ENCODE measurements around the gene ID3. TPM values are rescaled to one million over a fixed set of nuclear protein-coding genes. Genes with fewer than 3 reads are reported as not detected.

Gene ID3
- total and polyA plus RNA-seq, 2 donors (not counting 3 experiments of a cell fraction or from before 2014, with no cell fraction given), result 277 to 971 TPM

GRCh38 chr1:23596382-23597358 lies 37.4 kb upstream of the ID3 start:
- DNase-seq (ENCODE audit: low read depth, low spot score) (no peak), FAIRE-seq (no peak)
- ChIA-PET POLR2A (no interaction called here), CTCF (interaction anchor here (1.0 to 1.4 kb wide), 2 partner anchors 38 to 41 kb away, joined by 5 read pairs; no protein-coding TSS in a partner anchor)
- TF ChIP-seq MAX (IDR thresholded peaks at IDR 0.05; ENCODE audit: insufficient read depth, insufficient read length) (no peak), POLR2A (IDR thresholded peaks at IDR 0.05; ENCODE audit: low read depth, low read length) (no peak), GATA2 (IDR thresholded peaks at IDR 0.05; ENCODE audit: insufficient read depth, insufficient read length, low read depth, low read length) (no peak), POLR2AphosphoS5 (IDR thresholded peaks at IDR 0.05; ENCODE audit: insufficient read depth, low read depth, low read length) (no peak), FOS (IDR thresholded peaks at IDR 0.05; ENCODE audit: borderline replicate concordance, insufficient read depth, low read length) (no peak), JUN (IDR thresholded peaks at IDR 0.05; ENCODE audit: borderline replicate concordance, insufficient read depth, insufficient read length, low read depth) (no peak), CTCF (IDR thresholded peaks at IDR 0.05; ENCODE audit: extremely low read depth in 1 of 2, insufficient read depth in 1 of 2, low read depth in 1 of 2, low read length in 2 of 2) (no peak), MYC (IDR thresholded peaks at IDR 0.05; ENCODE audit: low read depth, low read length) (no peak), EZH2 (IDR thresholded peaks at IDR 0.05; ENCODE audit: borderline replicate concordance, low read depth, low read length, severe bottlenecking) (no peak)
- Histone ChIP-seq H3K9ac (replicated peaks; ENCODE audit: extremely low read depth, insufficient read depth, low read length) (no peak overlapping the region), H3K9me1 (replicated peaks; ENCODE audit: control insufficient read depth, extremely low read depth, insufficient read depth, low read length) (no peaks in the 10 kb centered on the region), H3K4me1 (ENCODE audit: control insufficient read depth, extremely low read depth, insufficient read depth, low read length) (no peaks in the 10 kb centered on the region), H3K27me3 (ENCODE audit: control insufficient read depth in 2 of 2, insufficient read depth in 2 of 2, low read length in 2 of 2) (no peaks in the 10 kb centered on the region), H3K4me3 (replicated peaks in 1 of 3; ENCODE audit: insufficient read depth in 1 of 3, low read depth in 1 of 3, low read length in 3 of 3) (no peak overlapping the region), H3K27ac (ENCODE audit: insufficient read depth, low read depth, low read length) (no peak overlapping the region), H3K9me3 (replicated peaks; ENCODE audit: control insufficient read depth, insufficient read depth, low read length) (no peaks in the 10 kb centered on the region), H3K4me2 (ENCODE audit: insufficient read depth, low read length) (no peak overlapping the region), H3K79me2 (ENCODE audit: control insufficient read depth, insufficient read depth, low read length) (no peaks in the 10 kb centered on the region), H4K20me1 (replicated peaks; ENCODE audit: control insufficient read depth, extremely low read depth, insufficient read depth, low read length) (no peaks in the 10 kb centered on the region), H2AFZ (ENCODE audit: low read depth, low read length) (no peak overlapping the region), H3K36me3 (ENCODE audit: control insufficient read depth in 2 of 2, extremely low read depth in 1 of 2, insufficient read depth in 2 of 2, low read length in 2 of 2) (no peaks in the 10 kb centered on the region)
- intact Hi-C loops (cut with micrococcal nuclease) (no loop called here), dilution Hi-C loops (cut with MboI; ENCODE audit: extremely low pct_ligation_motif_present, low sequenced_read_pairs) (no loop called here)
- BruUV-seq (replicated peaks), result no TSS peak
